ENCODE data around the gene CHML. TPM values are rescaled to one million over a fixed set of nuclear protein-coding genes. Genes with fewer than 3 reads are reported as not detected.

Gene CHML
- polyA plus RNA-seq, 3 donors: 24.4 to 29.3 (median 25.7) TPM

DNA sequence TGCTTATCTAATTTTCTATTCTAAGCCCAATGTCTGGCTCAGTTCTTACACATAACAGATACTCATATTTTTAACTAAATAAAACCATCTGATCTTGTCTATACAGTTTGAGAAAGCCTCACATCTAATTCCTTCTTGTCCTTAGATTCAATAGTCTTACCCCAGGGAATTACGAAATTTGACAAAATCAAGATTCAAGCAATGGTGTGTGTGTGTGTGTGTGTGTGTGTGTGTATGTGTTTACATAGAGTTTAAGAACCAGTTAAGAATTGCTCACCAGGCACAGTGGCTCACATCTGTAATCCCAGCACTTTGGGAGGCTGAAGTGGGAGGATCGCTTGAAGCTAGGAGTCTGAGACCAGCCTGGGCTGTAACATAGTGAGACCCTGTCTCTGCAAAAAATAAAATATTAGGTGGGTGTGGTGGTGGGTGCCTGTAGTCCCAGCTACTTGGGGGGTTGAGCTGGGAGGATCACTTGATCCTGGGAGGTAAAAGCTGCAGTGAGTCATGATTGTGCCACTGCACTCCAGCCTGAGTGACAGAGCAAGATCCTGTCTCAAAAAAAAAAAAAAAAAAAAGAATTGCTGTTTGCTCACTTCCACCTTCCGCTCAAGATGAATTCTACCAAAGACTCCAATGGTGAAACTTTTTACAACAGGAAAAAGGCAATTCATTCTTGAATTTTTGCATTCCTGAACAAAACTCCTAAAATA is 18.1 kb upstream of the CHML start:
- no peak for DNase-seq (ENCODE audit: extremely low read depth in 1 of 11, low read depth in 9 of 11, low spot score in 4 of 11)

DNA sequence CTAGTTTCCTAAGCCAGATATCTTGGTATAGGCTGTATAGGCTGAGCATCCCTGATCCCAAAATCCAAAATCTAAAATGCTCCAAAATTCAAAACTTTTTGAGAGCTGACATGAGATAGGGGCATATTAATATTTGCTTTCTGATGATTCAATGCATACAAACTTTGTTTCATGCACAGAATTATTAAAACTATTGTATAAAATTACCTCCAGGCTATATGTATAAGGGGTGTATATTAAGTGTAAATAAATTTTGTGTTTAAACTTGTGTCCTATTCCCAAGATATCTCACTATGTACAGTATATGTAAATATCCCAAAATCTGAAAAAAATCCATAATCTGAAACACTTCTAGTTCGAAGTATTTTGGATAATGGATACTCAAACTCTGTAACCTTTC is 14.5 kb upstream of the CHML start:
- DNase-seq (ENCODE audit: extremely low read depth in 1 of 11, low read depth in 9 of 11, low spot score in 4 of 11): no peak

DNA sequence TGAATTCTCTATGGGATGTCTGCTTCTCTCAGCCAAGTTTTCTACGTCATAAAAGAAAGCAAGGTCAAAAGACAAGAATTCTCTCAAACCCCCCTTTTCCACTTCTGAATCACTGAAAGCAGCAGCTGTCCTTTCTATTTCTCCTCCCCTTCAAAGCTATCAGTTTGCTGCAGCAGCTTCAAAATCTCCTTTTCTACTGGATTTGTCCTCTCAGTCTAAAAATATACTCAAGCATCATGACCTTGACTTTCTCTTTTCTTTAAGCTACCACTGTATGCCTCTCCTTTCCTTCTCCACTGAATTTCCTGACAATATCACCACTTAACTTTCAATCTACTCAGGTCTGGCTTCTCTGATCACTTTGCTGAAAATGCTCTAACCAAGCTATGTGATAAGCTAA is 13.8 kb upstream of the CHML start:
- DNase-seq (ENCODE audit: extremely low read depth in 1 of 11, low read depth in 9 of 11, low spot score in 4 of 11): no peak

DNA sequence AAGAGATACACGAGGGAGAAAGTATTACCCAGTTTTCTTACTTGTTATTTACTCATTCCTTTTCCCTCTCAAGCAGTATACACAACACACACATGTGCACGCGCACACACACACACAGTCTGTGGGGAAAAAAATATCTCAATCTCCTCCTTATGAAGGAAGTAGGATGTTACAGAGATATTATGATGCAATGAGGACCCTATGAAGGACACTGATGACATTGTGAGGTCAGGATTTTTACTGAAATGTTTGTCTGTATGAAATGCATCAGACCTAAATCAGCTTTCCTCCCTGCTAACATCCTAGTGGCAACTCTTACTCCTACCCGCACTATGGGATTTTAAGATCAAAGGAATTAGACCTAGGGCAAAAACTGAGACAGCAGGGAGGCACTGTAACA is 11.8 kb upstream of the CHML start, which contains the start of gene WDR64:
TSS of gene WDR64 (plus strand) at position 270 of the 400 bp plus-strand sequence. CDS start 204 bp downstream, outside the sequence.
- no peak for DNase-seq (ENCODE audit: extremely low read depth in 1 of 11, low read depth in 9 of 11, low spot score in 4 of 11)

DNA sequence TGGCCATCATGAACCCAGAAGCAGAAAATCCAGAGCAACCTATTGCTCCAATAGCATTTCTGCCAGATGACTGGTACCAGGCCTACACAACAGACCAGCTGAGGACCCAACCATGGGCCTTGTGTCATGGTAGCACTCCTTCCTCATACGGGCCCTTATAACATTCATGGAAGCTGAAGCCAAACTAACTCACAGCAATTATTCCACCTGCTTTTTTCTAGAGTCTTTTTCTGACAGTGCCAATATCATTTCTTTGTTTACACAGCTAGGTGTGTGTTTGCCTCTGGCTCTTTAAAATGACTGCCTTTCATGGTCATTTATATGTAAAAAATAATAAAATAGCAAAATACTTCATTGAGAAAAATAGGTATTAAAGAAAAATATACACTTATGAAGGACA is 8.0 kb upstream of the CHML start:
- DNase-seq (ENCODE audit: extremely low read depth in 1 of 11, low read depth in 9 of 11, low spot score in 4 of 11): no peak

DNA sequence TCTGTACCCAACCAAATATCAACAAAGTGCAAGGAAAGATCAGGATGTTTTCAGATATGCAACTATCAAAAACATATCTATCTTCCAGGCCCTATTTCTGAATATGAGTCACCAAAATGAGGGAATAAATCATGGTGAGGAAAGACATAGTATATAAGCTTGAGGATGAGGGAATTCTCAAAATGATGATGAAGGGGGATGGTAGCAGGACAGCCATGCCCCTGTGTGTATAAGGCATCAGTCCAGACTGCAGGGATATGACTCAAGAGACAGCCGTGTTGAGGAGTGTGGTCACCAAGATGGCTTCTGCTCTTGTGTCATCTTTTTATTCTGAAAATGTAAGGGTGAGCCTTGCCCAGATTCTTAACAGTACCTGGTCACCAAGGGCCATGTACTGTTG is 7.5 kb upstream of the CHML start:
- DNase-seq (ENCODE audit: extremely low read depth in 1 of 11, low read depth in 9 of 11, low spot score in 4 of 11): no peak

DNA sequence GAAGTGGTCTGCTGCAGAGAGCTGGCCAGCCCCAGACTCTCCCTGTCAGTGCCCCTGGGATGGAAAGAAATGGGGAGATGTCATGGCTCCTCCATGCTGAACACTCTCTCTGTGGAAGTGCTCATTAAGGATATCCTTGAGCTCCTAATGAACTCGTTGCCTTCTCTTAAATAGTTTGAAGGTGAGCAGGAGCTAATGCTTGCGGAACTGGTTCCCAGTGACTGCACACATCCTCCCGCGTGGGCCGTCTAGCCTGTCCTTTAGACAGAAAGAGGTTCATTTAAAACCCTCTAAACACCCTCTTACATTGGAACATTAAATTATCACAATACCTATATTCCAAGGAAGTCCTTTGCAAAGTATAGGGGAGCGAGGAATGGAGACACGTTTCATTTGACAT is 6.0 kb upstream of the CHML start:
- no peak for DNase-seq (ENCODE audit: extremely low read depth in 1 of 11, low read depth in 9 of 11, low spot score in 4 of 11)

DNA sequence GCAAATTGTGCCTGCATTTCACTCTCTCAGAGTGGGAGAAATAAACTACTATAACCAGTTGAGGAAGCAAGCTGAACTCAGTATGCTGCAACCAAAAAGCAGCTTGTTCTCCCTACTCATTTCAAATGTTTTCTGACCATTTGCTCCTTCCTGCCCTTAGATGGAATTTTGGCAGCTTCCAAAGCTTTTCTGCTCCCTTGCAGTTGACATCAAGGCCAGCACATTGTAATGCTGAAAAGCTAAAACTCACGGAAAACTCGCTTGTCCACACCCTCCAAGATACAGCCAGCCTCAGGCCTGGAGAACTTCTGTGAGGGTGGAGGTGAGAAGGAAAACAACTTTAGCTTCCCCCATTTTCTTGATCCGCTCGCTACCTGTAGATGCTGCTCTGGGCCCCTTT is 5.0 kb upstream of the CHML start:
- DNase-seq (ENCODE audit: extremely low read depth in 1 of 11, low read depth in 9 of 11, low spot score in 4 of 11): no peak

DNA sequence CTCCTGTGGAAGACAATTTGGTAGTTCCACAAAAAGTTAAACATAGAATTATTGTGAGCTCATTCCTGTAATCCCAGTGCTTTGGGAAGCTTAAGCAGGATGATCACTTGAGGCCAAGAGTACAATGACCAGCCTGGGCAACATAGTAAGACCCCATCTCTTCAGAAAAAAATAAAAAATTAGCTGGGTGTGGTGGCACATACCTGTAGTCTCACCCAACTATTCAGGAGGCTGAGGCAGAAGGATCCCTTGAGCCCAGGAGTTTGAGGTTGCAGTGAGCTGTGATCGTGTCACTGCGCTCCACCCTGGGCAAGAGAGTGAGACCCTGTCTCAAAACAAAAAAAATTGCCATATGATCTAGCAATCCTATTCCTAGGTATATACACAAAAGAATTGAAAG is 4.1 kb upstream of the CHML start:
- no peak for DNase-seq (ENCODE audit: extremely low read depth in 1 of 11, low read depth in 9 of 11, low spot score in 4 of 11)

DNA sequence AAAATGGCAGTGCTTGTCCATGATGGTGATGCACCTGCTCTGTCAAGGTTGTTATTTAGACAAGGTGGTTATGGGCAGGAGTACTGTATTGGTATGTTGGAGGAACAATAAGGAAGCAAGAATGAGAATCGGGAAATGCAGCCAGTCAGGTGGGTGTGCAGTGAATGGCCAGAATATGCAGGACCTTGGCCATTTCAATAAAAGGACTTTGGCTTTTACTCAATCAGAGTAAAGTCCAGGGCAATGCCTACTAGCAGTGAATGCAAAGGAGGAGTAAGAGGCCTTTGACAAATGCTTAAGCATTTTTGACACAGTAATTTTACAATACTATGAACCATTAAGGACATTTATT is 2.4 kb upstream of the CHML start:
- DNase-seq (ENCODE audit: extremely low read depth in 1 of 11, low read depth in 9 of 11, low spot score in 4 of 11): no peak

DNA sequence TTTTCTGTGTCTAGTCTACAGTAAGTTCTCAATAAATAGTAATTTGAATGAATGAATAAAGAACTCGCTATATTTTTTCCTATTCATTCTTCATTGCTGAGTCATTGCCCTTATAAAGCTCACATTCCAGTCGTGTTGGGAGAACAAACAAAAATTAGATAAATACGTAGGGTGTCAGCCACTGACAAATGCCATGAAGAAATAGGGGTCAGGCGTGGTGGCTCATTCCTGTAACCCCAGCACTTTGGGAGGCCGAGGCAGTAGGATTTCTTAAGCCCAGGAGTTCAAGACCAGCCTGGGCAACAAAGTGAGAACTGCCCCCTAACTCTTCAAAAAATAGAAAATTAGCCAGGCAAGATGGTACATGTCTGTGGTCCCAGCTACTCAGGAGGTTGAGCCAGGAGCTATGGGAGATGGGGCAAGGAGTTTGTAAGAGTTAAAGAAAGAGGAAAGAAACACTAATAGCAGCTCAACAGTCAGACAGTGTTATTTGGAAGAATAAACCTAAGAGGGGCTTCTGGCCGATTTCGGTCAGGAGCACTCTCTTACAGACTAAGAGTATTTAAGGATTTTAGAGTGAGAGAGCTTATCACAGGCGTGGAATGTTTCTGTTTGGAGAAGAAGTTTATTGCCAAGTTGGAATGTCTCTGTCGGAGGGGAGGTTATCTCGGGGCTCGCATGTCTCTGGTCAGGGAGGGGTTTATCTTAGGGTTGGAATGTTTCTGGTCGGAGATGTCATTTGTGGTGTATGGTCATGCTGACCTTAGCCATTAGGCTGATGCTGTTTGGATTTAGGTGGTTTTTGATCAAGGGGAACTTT is 1.8 kb upstream of the CHML start:
- no peak for DNase-seq (ENCODE audit: extremely low read depth in 1 of 11, low read depth in 9 of 11, low spot score in 4 of 11)

DNA sequence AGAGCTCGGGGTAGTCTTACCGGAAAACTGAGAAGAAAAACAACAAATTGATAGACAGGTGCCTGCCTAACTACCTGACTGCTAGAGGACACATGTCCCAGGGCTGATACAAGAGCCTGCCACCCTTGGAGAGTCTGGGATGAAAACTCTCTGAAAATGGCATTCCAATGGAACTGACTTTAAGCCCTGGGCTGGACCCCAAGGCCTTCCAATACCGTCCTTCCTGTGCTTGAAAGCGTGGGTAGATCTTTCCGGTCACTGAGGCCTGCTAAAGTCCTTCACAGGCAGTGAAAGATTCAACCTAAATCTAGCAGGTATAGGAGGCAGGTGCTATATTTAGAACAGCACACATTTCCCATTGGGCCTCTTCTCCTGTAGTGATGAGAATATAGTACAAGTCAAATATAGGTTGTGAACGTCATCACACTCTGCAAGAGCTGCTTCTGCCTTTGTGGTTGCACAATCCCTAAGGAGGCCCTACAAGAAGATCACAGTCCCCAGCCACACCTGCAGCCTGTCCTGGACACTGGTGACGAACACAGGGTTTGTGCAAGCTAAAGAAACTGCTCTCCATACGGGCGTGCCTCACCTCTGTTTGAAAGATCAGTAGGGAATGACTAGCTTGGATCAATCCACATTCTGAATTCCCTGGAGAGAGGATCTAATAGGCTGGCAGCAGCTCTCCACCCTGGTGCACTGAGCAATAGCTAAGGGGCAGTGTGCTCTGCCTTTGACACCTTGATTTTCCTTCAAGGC is 876 bp upstream of the CHML start:
- no peak for DNase-seq (ENCODE audit: extremely low read depth in 1 of 11, low read depth in 9 of 11, low spot score in 4 of 11)

DNA sequence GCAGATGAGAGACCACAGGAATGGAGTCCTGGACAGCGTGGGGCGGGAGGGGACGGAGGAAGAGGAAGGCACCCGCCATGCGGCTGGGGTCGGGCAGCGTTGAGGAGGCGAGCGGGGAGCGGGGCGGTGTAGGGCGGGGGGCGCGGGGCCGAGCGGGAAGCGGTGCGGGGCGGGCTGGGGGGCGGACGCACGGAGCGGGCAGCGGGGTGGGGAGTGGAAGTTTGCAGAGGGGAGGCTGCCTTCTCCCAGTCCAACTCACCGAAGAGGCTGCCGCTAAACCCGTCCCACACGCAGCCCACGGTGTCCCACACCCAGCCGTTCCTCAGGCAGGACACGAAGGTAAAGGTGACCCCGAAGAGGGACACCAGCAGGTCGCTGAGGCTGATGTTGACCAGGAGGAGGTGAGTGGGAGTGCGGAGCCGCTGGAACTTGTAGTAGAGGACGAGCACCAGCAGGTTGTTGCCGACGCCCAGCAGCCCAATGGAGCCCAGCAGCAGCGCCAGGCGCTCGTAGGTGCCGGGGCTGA is 483 bp downstream of the CHML start:
- peak in 3 of 11 donors; percentile 6 to 26 (median 21) for DNase-seq (ENCODE audit: extremely low read depth in 1 of 11, low read depth in 9 of 11, low spot score in 4 of 11)

DNA sequence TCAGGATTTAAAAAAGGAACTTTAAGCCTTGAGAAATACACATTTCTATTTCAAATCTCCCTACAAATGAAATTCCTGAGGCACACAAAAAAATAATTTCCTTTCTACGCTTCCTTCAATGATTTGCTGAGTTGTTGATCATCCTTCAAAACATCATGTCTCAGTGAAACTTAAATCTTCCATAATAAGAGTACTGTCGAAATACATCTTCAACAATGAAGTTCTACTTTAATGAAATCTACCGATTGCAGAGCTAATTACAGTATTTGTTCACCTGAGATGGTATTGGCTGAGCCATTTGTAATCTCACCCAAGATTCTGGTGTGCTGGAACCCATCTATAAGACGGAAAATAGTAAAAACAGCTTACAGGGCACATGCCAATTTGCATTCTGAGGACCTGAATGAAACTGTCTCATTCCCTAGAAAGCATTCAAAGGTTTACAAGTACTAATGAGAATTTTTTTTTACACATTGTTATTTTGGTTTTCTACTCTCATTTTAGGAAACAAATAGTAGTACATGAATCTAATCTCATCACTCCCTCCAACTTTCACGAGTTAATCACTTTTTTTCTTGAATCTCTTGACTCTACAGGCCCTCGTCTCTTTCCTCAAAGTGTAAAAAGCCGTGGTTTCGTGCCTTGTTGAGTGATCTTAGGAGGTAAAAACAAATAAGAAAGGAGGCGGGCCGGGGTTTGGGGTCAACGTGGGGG is 1.1 kb downstream of the CHML start:
- DNase-seq (ENCODE audit: extremely low read depth in 1 of 11, low read depth in 9 of 11, low spot score in 4 of 11): peak in 1 of 11 donors; percentile 13

DNA sequence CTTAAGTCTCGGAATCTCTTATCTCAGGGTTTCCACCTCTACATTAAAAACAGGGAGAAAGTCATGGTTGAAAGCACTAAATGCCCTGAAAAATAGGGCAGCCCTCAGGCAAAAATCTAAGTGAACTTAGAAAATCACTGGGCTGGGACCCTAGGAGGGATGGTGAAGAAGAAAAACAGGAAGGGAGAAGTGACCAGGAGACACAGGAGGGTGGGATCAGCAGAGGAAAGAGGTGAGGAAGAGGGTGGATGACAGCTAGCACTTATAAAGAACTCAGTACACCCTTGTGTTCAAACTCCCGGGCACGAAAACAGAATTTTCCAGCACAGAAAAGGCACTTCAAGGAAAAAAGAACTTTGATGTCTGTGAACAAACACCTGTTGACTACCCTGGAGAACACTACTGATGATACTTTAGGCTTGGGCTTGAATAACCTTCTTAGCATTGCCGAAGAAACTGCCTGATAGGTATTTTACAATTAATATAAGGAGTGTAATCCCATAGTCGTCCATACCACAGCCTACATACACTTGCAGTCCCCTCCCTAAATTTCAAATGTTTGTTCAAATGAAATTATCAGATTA is 2.0 kb downstream of the CHML start:
- DNase-seq (ENCODE audit: extremely low read depth in 1 of 11, low read depth in 9 of 11, low spot score in 4 of 11): no peak

DNA sequence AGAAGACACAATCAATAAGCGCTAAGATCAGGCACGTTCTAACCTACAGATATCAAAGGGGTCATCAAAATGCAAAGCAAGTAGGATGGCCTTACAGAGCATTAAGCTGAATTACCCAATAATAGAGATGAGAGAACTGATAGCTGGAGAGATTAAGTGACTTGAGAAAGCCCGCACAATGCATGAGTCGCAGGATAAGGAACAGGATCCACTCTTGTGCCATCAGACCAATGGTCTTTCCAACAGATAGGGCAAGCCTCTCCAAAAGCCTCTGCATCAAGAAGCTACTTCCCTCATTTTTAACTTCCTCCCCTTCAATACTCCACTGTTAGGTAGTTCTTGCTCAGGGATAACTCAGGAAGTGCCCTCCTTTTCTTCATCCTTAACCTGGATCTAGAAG is 2.6 kb downstream of the CHML start:
- no peak for DNase-seq (ENCODE audit: extremely low read depth in 1 of 11, low read depth in 9 of 11, low spot score in 4 of 11)

DNA sequence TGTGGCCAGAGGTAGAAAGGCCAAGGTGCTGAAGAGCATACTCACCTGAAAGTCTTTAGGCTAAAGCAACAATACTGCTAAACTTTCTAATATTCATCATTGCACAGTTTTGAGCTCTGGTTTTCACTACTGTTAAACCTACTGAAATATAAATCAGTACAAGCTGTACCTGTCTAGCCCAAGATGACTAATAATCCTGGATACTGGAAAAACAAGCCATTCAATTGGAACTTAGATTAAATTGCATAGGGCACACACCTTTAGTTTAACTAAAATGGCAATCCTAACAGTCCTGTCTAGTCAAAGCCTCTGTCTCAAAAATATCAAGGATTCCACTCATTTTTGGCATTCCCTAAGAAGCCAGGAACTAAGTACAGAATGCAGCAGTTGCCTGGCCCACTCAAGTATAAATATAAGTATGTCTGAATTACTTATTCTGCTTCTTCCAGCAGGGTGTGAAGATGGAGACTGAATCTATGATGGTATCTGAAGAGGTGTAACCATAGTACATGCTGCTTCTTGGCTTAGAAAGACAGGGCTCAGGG is 3.1 kb downstream of the CHML start:
- DNase-seq (ENCODE audit: extremely low read depth in 1 of 11, low read depth in 9 of 11, low spot score in 4 of 11): no peak

DNA sequence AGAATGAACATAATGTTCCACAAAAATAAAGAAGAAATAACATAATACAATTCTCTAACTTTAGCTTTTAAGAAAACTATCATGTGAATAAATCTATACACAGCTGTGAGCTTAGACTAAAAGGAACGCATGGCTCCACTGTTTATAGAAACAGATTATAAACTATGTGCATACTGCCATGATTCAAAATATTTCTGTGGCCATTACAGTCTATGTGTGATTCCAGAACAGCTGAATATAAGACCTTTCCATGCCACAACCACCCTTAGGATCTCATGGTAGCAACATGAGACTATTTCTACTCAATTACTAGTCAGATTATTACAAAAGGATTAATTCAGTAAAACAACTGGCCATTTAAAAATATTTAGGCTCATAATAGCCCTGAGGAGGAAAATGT is 3.9 kb downstream of the CHML start:
- DNase-seq (ENCODE audit: extremely low read depth in 1 of 11, low read depth in 9 of 11, low spot score in 4 of 11): no peak
